ENCODE measurements around the gene STK17B. TPM values are rescaled to one million over a fixed set of nuclear protein-coding genes. Genes with fewer than 3 reads are reported as not detected.

STK17B gene
- total and polyA plus RNA-seq, 2 of the 8 experiments (the other 6 are each of a cell fraction or from before 2014, with no cell fraction given): 1.8 to 10.5 TPM

DNA sequence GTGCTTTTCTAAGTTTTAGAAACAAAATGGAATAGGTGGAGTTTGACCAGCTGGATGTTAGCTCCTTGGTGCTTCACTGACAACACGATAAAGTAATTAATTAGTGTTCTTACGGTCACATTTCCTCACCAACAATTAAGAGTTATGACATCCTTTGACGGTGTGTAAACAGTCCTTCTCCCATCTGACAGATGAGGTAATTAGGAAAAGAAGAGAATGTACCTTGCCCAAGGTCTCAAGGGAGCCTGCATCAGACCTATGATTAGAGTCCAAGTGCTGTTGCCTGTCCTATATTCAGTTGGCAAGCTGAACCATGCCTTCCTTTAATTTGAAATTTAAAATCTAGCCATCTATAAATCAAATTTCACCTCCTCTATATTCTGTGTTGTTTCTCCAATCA, 48.3 kb upstream of the STK17B start:
- H3K4ac ChIP-seq (replicated peaks; ENCODE audit: insufficient read length, low read depth, low read length): no peak overlapping the region
- whole genome bisulfite sequencing, 2 experiments (ENCODE audit: extremely low coverage in 1 of 2, insufficient coverage in 1 of 2, insufficient read length in 1 of 2, insufficient replicate concordance in 2 of 2, low coverage in 1 of 2, low lambda C conversion rate in 2 of 2, missing lambda C conversion rate in 1 of 2): 94% methylated on average over 3 of the region's 3 CpGs; no CpG with 5 or more reads in 1 of the 2 experiments
- no peak overlapping the region for H2AK5ac ChIP-seq (ENCODE audit: low read depth, low read length)
- peaks cover 0 to 3% (median 0%) of the 10 kb centered on the region in 4 experiments; a peak in 1 of 7 replicates for H3K4me1 ChIP-seq (replicated peaks in 1 of 4; ENCODE audit: control insufficient read depth in 3 of 4, insufficient read depth in 4 of 4, low read length in 3 of 4)
- H3K23ac ChIP-seq (ENCODE audit: insufficient read length): no peak overlapping the region
- no peak for FAIRE-seq
- no peaks in the 10 kb centered on the region for H3K27me3 ChIP-seq (replicated peaks in 1 of 4; ENCODE audit: control insufficient read depth in 3 of 4, extremely low read depth in 1 of 4, insufficient read depth in 3 of 4, low read length in 3 of 4)
- no peaks in the 10 kb centered on the region for H3K23me2 ChIP-seq (ENCODE audit: low read depth, low read length)
- H4K8ac ChIP-seq (ENCODE audit: extremely low read depth, insufficient read depth, low read length): no peak overlapping the region
- no peak overlapping the region for H3K18ac ChIP-seq (ENCODE audit: extremely low read depth, low read length)
- H4K20me1 ChIP-seq (replicated peaks in 1 of 2; ENCODE audit: control insufficient read depth in 1 of 2, insufficient read depth in 2 of 2, low read length in 2 of 2): no peaks in the 10 kb centered on the region
- TF ChIP-seq KDM4A (IDR thresholded peaks at IDR 0.05; ENCODE audit: low read depth, low read length, severe bottlenecking) (no peak), SIN3A (conservative IDR thresholded peaks at IDR 0.05 in 1 of 2, IDR thresholded peaks at IDR 0.05 in 1 of 2; ENCODE audit: low read depth in 1 of 2, low read length in 2 of 2) (no peak), EZH2 (IDR thresholded peaks at IDR 0.05; ENCODE audit: low read depth, low read length, severe bottlenecking) (no peak), HDAC6 (IDR thresholded peaks at IDR 0.05; ENCODE audit: low read depth, low read length) (no peak), BRCA1 (IDR thresholded peaks at IDR 0.05; ENCODE audit: low read depth, low read length) (no peak), CBX5 (IDR thresholded peaks at IDR 0.05; ENCODE audit: low read depth, low read length) (no peak)
- no peak overlapping the region for H3K4me3 ChIP-seq (ENCODE audit: extremely low read depth in 1 of 4, insufficient read depth in 2 of 4, low read depth in 3 of 4, low read length in 4 of 4)
- no peak overlapping the region for H2BK120ac ChIP-seq (replicated peaks; ENCODE audit: low read depth, low read length)
- POLR2A ChIA-PET (ENCODE audit: partially characterized antibody): interaction anchor here (1.5 kb wide), 1 partner anchor 8 kb away, joined by 3 read pairs; no protein-coding TSS in a partner anchor
- no peaks in the 10 kb centered on the region for H3K36me3 ChIP-seq (ENCODE audit: control insufficient read depth in 2 of 4, insufficient read depth in 4 of 4, low read length in 3 of 4)
- no peak overlapping the region for H4K91ac ChIP-seq (replicated peaks; ENCODE audit: insufficient read length, low read length)
- no peaks in the 10 kb centered on the region for H3K9me3 ChIP-seq (ENCODE audit: insufficient read depth in 2 of 2, low read depth in 1 of 2, low read length in 1 of 2)
- H2AFZ ChIP-seq (ENCODE audit: low read length): no peak overlapping the region
- H3K9ac ChIP-seq (replicated peaks in 1 of 4; ENCODE audit: extremely low read depth in 1 of 4, low read depth in 3 of 4, low read length in 3 of 4): no peak overlapping the region
- H2BK5ac ChIP-seq (ENCODE audit: low read depth, low read length): no peak overlapping the region
- H3K56ac ChIP-seq (replicated peaks; ENCODE audit: insufficient read length, low read depth, low read length): no peak overlapping the region
- no peak overlapping the region for H2BK12ac ChIP-seq (ENCODE audit: low read depth, low read length)
- CTCF ChIA-PET (ENCODE audit: partially characterized antibody): interaction anchor here (1.9 to 2.1 kb wide), 2 partner anchors 15 to 141 kb away, joined by 6 to 8 read pairs; no protein-coding TSS in a partner anchor
- no peak overlapping the region for H3K14ac ChIP-seq (ENCODE audit: insufficient read length)
- no peak overlapping the region for H3K27ac ChIP-seq (ENCODE audit: low read depth, low read length)
- no peak overlapping the region for H2BK20ac ChIP-seq (ENCODE audit: low read length)
- H4K5ac ChIP-seq (ENCODE audit: insufficient read length, low read depth, low read length): no peak overlapping the region
- H2BK15ac ChIP-seq (ENCODE audit: low read length): no peak overlapping the region
- no peak for DNase-seq (ENCODE audit: low read depth in 1 of 2, low spot score in 2 of 2)
- no peaks in the 10 kb centered on the region for H3K79me2 ChIP-seq (ENCODE audit: control insufficient read depth in 1 of 2, insufficient read depth in 2 of 2, low read length in 2 of 2)
- no peak overlapping the region for H3K4me2 ChIP-seq (ENCODE audit: insufficient read depth in 1 of 2, low read depth in 2 of 2, low read length in 2 of 2)
- no peaks in the 10 kb centered on the region for H3K79me1 ChIP-seq (ENCODE audit: low read depth, low read length)

All from H1 (cell line).